HepG2 (cell line): ENCODE measurements around the gene FDXACB1. TPM values are rescaled to one million over a fixed set of nuclear protein-coding genes. Genes with fewer than 3 reads are reported as not detected.
A peak's percentile ranks its signal among the peaks of the same experiment; 100 is the strongest.

Source experiments
- FOXA1 ChIP-seq, 2 experiments: fragments of 450-650 bp in 1 of 2; sonication (generic) in 1 of 2; formaldehyde crosslinking in 1 of 2; IDR thresholded peaks; 2 replicates each; pipeline versions ENCODE4 v1.4.0 to v1.6.1; 2016 to 2020; ENCODE audit warnings: missing genetic modification reagents in 1 of 2
- GATAD2A ChIP-seq: IDR thresholded peaks from 2 replicates; pipeline ENCODE4 v1.6.1; 2016
- HDAC1 ChIP-seq: sonication (generic); formaldehyde crosslinking; IDR thresholded peaks from 2 replicates; pipeline ENCODE4 v1.5.1; 2020; ENCODE audit warnings: mild to moderate bottlenecking, missing genetic modification reagents
- HDAC2 ChIP-seq: sonication (generic); formaldehyde crosslinking; IDR thresholded peaks from 2 replicates; pipeline ENCODE4 v1.4.0; 2020; ENCODE audit warnings: missing genetic modification reagents
- JARID2 ChIP-seq: sonication (generic); formaldehyde crosslinking; IDR thresholded peaks from 2 replicates; pipeline ENCODE4 v1.8.1; 2023; ENCODE audit warnings: missing genetic modification reagents, inconsistent platforms; ENCODE audit not compliant: insufficient replicate concordance
- KAT2B ChIP-seq: fragments of 150-350 bp; IDR thresholded peaks from 2 replicates; pipeline ENCODE4 v1.6.1; 2014; ENCODE audit warnings: low read depth, low read length, borderline replicate concordance
- KAT7 ChIP-seq: IDR thresholded peaks from 2 replicates; pipeline ENCODE4 v1.6.1; 2018; ENCODE audit warnings: borderline replicate concordance, missing compliant biosample characterization
- KLF16 ChIP-seq, 2 experiments: sonication (generic) in 1 of 2; formaldehyde crosslinking in 1 of 2; IDR thresholded peaks; 2 replicates each; pipeline versions ENCODE4 v1.6.1 to v1.8.0; 2016 to 2023; ENCODE audit warnings: missing genetic modification reagents in 2 of 2, missing compliant biosample characterization in 1 of 2
- MIXL1 ChIP-seq: IDR thresholded peaks from 2 replicates; pipeline ENCODE4 v1.6.1; 2016
- PAWR ChIP-seq: sonication (generic); formaldehyde crosslinking; IDR thresholded peaks from 2 replicates; pipeline ENCODE4 v1.4.0; 2020; ENCODE audit warnings: missing genetic modification reagents, mild to moderate bottlenecking, borderline replicate concordance
- RAD21 ChIP-seq: fragments of 450-650 bp; formaldehyde crosslinking; IDR thresholded peaks from 2 replicates; pipeline ENCODE4 v1.5.0; 2020; ENCODE audit warnings: mild to moderate bottlenecking
- REPIN1 ChIP-seq: sonication (generic); formaldehyde crosslinking; IDR thresholded peaks from 2 replicates; pipeline ENCODE4 v1.8.0; 2022; ENCODE audit warnings: missing genetic modification reagents, low read depth, mild to moderate bottlenecking, borderline replicate concordance
- RXRB ChIP-seq: IDR thresholded peaks from 2 replicates; pipeline ENCODE4 v1.6.1; 2016; ENCODE audit warnings: borderline replicate concordance, missing genetic modification reagents, missing compliant biosample characterization
- TEAD3 ChIP-seq: optimal IDR thresholded peaks from 2 replicates; pipeline ENCODE3; 2016; ENCODE audit warnings: borderline replicate concordance
- ZBTB42 ChIP-seq: sonication (generic); formaldehyde crosslinking; IDR thresholded peaks from 2 replicates; pipeline ENCODE4 v1.5.0; 2020; ENCODE audit warnings: mild to moderate bottlenecking, missing genetic modification reagents
- ZBTB7A ChIP-seq: sonication (generic); formaldehyde crosslinking; IDR thresholded peaks from 2 replicates; pipeline ENCODE4 v1.8.0; 2022; ENCODE audit warnings: mild to moderate bottlenecking, missing genetic modification reagents
- ZNF230 ChIP-seq: sonication (generic); formaldehyde crosslinking; IDR thresholded peaks from 2 replicates; pipeline ENCODE4 v1.4.0; 2020; ENCODE audit warnings: mild to moderate bottlenecking, missing genetic modification reagents
- ZNF274 ChIP-seq: sonication (generic); formaldehyde crosslinking; IDR thresholded peaks from 2 replicates; pipeline ENCODE4 v1.5.1; 2020; ENCODE audit warnings: mild to moderate bottlenecking, missing genetic modification reagents
- ZNF614 ChIP-seq: IDR thresholded peaks from 2 replicates; pipeline ENCODE4 v1.6.1; 2018; ENCODE audit warnings: missing biosample characterization, missing genetic modification reagents, inconsistent platforms, borderline replicate concordance
- ZNF740 ChIP-seq: sonication (generic); formaldehyde crosslinking; IDR thresholded peaks from 2 replicates; pipeline ENCODE4 v1.4.0; 2020; ENCODE audit warnings: missing genetic modification reagents
- polyA plus RNA-seq, 8 experiments: library from polyadenylated mRNA; depleted of rRNA in 3 of 8; stranded (reverse) in 7 of 8; unstranded in 1 of 8; fragments of >200 nt; fragmentation: Illumina TruSeq in 4 of 8; extraction: Trizol in 4 of 8; gene quantifications; 2 replicates each; pipeline versions ENCODE4 v1.2.1 to v1.2.3, GENCODE V29; 2011 to 2016; ENCODE audit warnings: low read depth in 4 of 8, missing spikeins in 1 of 8, mixed read lengths in 1 of 8; ENCODE audit not compliant: insufficient read depth in 1 of 8
- total RNA-seq, 5 experiments: library from RNA; depleted of rRNA; stranded (reverse); fragments of >200 nt; fragmentation: Illumina TruSeq; extraction: Trizol; gene quantifications; 2 replicates each; pipeline ENCODE4 v1.2.3, GENCODE V29; 2016; ENCODE audit warnings: low read depth in 1 of 5
- TF ChIP-seq, protein P1 (sequence below): IDR thresholded peaks from 2 replicates; pipeline ENCODE4 v1.4.0; 2020; ENCODE audit warnings: mild to moderate bottlenecking, missing genetic modification reagents
- TF ChIP-seq, protein P2 (sequence below), 2 experiments: sonication (generic) in 1 of 2; formaldehyde crosslinking in 1 of 2; IDR thresholded peaks; 2 replicates each; pipeline versions ENCODE4 v1.4.0 to v1.6.1; 2018 to 2020; ENCODE audit warnings: missing genetic modification reagents in 2 of 2, borderline replicate concordance in 1 of 2, low read depth in 1 of 2, mild to moderate bottlenecking in 1 of 2, missing biosample characterization in 1 of 2

The FDXACB1 gene
- total and polyA plus RNA-seq, 2 of the 13 experiments (the other 11 are each of a cell fraction or from before 2014, with no cell fraction given): 1.1 to 3.4 TPM

- peak; percentile 31; the same call in 1 of the 2 replicates for TF ChIP-seq HDAC2
- TF ChIP-seq HDAC1 (CRISPR knock-in tag): no peak
- no peak for TF ChIP-seq FOXA1 (IDR thresholded peaks at IDR 0.05)
- TF ChIP-seq FOXA1 (CRISPR knock-in tag; IDR thresholded peaks at IDR 0.05): peak; percentile 33; the same call in 1 of the 2 replicates
- peak; percentile 57 for TF ChIP-seq TEAD3 (CRISPR knock-in tag)
- TF ChIP-seq KLF16 (CRISPR knock-in tag; IDR thresholded peaks at IDR 0.05): peak in 1 of 2 experiments; percentile 59; a peak in 1 of 4 replicates
- TF ChIP-seq, protein P1, sequence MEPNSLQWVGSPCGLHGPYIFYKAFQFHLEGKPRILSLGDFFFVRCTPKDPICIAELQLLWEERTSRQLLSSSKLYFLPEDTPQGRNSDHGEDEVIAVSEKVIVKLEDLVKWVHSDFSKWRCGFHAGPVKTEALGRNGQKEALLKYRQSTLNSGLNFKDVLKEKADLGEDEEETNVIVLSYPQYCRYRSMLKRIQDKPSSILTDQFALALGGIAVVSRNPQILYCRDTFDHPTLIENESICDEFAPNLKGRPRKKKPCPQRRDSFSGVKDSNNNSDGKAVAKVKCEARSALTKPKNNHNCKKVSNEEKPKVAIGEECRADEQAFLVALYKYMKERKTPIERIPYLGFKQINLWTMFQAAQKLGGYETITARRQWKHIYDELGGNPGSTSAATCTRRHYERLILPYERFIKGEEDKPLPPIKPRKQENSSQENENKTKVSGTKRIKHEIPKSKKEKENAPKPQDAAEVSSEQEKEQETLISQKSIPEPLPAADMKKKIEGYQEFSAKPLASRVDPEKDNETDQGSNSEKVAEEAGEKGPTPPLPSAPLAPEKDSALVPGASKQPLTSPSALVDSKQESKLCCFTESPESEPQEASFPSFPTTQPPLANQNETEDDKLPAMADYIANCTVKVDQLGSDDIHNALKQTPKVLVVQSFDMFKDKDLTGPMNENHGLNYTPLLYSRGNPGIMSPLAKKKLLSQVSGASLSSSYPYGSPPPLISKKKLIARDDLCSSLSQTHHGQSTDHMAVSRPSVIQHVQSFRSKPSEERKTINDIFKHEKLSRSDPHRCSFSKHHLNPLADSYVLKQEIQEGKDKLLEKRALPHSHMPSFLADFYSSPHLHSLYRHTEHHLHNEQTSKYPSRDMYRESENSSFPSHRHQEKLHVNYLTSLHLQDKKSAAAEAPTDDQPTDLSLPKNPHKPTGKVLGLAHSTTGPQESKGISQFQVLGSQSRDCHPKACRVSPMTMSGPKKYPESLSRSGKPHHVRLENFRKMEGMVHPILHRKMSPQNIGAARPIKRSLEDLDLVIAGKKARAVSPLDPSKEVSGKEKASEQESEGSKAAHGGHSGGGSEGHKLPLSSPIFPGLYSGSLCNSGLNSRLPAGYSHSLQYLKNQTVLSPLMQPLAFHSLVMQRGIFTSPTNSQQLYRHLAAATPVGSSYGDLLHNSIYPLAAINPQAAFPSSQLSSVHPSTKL: peak; percentile 45; the same call in 1 of the 2 replicates
- TF ChIP-seq RXRB (CRISPR knock-in tag): peak; percentile 56; the same call in 1 of the 2 replicates
- TF ChIP-seq, protein P2, sequence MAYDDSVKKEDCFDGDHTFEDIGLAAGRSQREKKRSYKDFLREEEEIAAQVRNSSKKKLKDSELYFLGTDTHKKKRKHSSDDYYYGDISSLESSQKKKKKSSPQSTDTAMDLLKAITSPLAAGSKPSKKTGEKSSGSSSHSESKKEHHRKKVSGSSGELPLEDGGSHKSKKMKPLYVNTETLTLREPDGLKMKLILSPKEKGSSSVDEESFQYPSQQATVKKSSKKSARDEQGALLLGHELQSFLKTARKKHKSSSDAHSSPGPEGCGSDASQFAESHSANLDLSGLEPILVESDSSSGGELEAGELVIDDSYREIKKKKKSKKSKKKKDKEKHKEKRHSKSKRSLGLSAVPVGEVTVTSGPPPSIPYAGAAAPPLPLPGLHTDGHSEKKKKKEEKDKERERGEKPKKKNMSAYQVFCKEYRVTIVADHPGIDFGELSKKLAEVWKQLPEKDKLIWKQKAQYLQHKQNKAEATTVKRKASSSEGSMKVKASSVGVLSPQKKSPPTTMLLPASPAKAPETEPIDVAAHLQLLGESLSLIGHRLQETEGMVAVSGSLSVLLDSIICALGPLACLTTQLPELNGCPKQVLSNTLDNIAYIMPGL (CRISPR knock-in tag; IDR thresholded peaks at IDR 0.05; ENCODE audit: borderline replicate concordance in 1 of 2, low read depth in 1 of 2): peak; percentile 36 to 40; a peak in 1 of 4 replicates
- TF ChIP-seq REPIN1 (CRISPR knock-in tag): peak; percentile 41; the same call in 1 of the 2 replicates
- TF ChIP-seq PAWR (CRISPR knock-in tag): no peak
- peak; percentile 48; the same call in 1 of the 2 replicates for TF ChIP-seq GATAD2A (CRISPR knock-in tag)
- no peak for TF ChIP-seq KAT2B
- peak; percentile 84 for TF ChIP-seq MIXL1 (CRISPR knock-in tag)
- TF ChIP-seq ZBTB42: no peak
- no peak for TF ChIP-seq ZNF274 (CRISPR knock-in tag)
- TF ChIP-seq ZNF614 (CRISPR knock-in tag): peak; percentile 59; the same call in 1 of the 2 replicates
- peak; percentile 90 for TF ChIP-seq RAD21 (CRISPR knock-in tag)
- no peak for TF ChIP-seq ZBTB7A (CRISPR knock-in tag)
- TF ChIP-seq ZNF740 (CRISPR knock-in tag): no peak
- no peak for TF ChIP-seq KAT7 (CRISPR knock-in tag)
- TF ChIP-seq ZNF230 (CRISPR knock-in tag): no peak
- TF ChIP-seq JARID2 (CRISPR knock-in tag): no peak
Measured at GRCh38 chr11:111841370-111842053, 37.5 kb downstream of the FDXACB1 start (continued).
